Right ventricle myocardium inferior (tissue), 1 donor: ENCODE results near the gene ATG12. TPM values are rescaled to one million over a fixed set of nuclear protein-coding genes. Genes with fewer than 3 reads are reported as not detected.
"Not testable (repeated sequence)": the region's sequence is repeated elsewhere in the genome, so short reads cannot be mapped to it uniquely, and the experiment has no call there.

Experiments used
- ATAC-seq: fragments of 200-7000 bp; cut with Tn5 transposase; one replicate; pipeline ENCODE4 v1.9.1; 2020; ENCODE audit warnings: mild to moderate bottlenecking, moderate library complexity
- DNase-seq: peaks from one replicate; pipeline ENCODE4 v3.0.0; 2021; ENCODE audit errors: missing footprints
- intact Hi-C: fragments of 100-400 bp; cut with DNase I; formaldehyde crosslinking; loops from one replicate; pipeline ENCODE4 v1.11.0; 2022
- total RNA-seq: library from RNA; stranded (reverse); fragmentation: NEBNext Ultra II Directional; extraction: Animal tissue kit (Norgen Biotek cat#: 25700); gene quantifications from one replicate; pipeline ENCODE4 v1.2.1, GENCODE V29; 2021
- donor health status: DM: no; HTN: yes; CAD: no; lungs with severe emphysema.

The ATG12 gene
- total RNA-seq, 1 donor from 2014 or later, result 23.5 TPM

- intact Hi-C loops, result no loop called here
- DNase-seq (no peak), ATAC-seq (no peak)
Observed at GRCh38 chr5:115815006-115815692, 26.2 kb downstream of the ATG12 start.

GRCh38 chr5:115813719-115814118, 27.6 kb downstream of the ATG12 start:
- DNase-seq, result no peak
- no peak for ATAC-seq
- intact Hi-C loops, result no loop called here

GRCh38 chr5:115812372-115812771, 29.0 kb downstream of the ATG12 start:
- DNase-seq, result no peak
- ATAC-seq, result no peak
- intact Hi-C loops, result no loop called here

GRCh38 chr5:115811406-115811805, 30.0 kb downstream of the ATG12 start:
- ATAC-seq (no peak), DNase-seq (no peak)
- intact Hi-C loops, result no loop called here

- no peak for ATAC-seq
- intact Hi-C loops, result no loop called here
- no peak for DNase-seq
Observed at GRCh38 chr5:115810761-115811160, 30.6 kb downstream of the ATG12 start.

- intact Hi-C loops, result no loop called here
- ATAC-seq, result no peak
- no peak for DNase-seq
Observed at GRCh38 chr5:115809946-115810345, 31.4 kb downstream of the ATG12 start.

GRCh38 chr5:115808066-115808465, 33.3 kb downstream of the ATG12 start:
- DNase-seq, ATAC-seq, intact Hi-C loops: not testable (repeated sequence)

- intact Hi-C loops, result no loop called here
- ATAC-seq (no peak), DNase-seq (no peak)
Observed at GRCh38 chr5:115807654-115808052, 33.7 kb downstream of the ATG12 start.

GRCh38 chr5:115806986-115807653, 34.2 kb downstream of the ATG12 start:
- ATAC-seq (no peak), DNase-seq (no peak)
- intact Hi-C loops, result no loop called here

- DNase-seq (no peak), ATAC-seq (no peak)
- intact Hi-C loops, result no loop called here
Observed at GRCh38 chr5:115801984-115802383, 39.4 kb downstream of the ATG12 start.

- ATAC-seq (no peak), DNase-seq (no peak)
- intact Hi-C loops, result no loop called here
Observed at GRCh38 chr5:115801152-115801551, 40.2 kb downstream of the ATG12 start.

- DNase-seq, result no peak
Observed at GRCh38 chr5:115800108-115800507, 41.3 kb downstream of the ATG12 start.

GRCh38 chr5:115798252-115798651, 43.1 kb downstream of the ATG12 start:
- ATAC-seq (peak; percentile 69), DNase-seq (no peak)
- intact Hi-C loops, result no loop called here

More at GRCh38 chr5:115800108-115800507, 41.3 kb downstream of the ATG12 start:
- peak; percentile 50 for ATAC-seq
- intact Hi-C loops, result no loop called here

GRCh38 chr5:115796656-115797055, 44.7 kb downstream of the ATG12 start:
- intact Hi-C loops, result no loop called here
- no peak for ATAC-seq
- DNase-seq, result no peak

GRCh38 chr5:115795700-115796099, 45.7 kb downstream of the ATG12 start:
- intact Hi-C loops, result no loop called here
- ATAC-seq, result no peak
- no peak for DNase-seq

- ATAC-seq, result no peak
- intact Hi-C loops, result no loop called here
- DNase-seq, result no peak
Observed at GRCh38 chr5:115788440-115788839, 52.9 kb downstream of the ATG12 start.

- no peak for ATAC-seq
- intact Hi-C loops, result no loop called here
- DNase-seq, result no peak
Observed at GRCh38 chr5:115787426-115787825, 53.9 kb downstream of the ATG12 start.

- no peak for ATAC-seq
- no peak for DNase-seq
- intact Hi-C loops, result no loop called here
Observed at GRCh38 chr5:115785381-115786065, 55.8 kb downstream of the ATG12 start.

GRCh38 chr5:115778417-115778816, 62.9 kb downstream of the ATG12 start:
- intact Hi-C loops, result no loop called here
- peak; percentile 43 for ATAC-seq
- no peak for DNase-seq
